ENCODE results near the gene FAM168A.

Gene FAM168A

GRCh38 chr11:73430326-73430725, 167.6 kb downstream of the FAM168A start:
- Histone ChIP-seq H3K4me1 (ENCODE audit: low read length) (no peaks in the 10 kb centered on the region), H3K9me2 (replicated peaks; ENCODE audit: insufficient read depth, low read length) (no peaks in the 10 kb centered on the region), H4K20me1 (ENCODE audit: insufficient read depth, low read length) (no peaks in the 10 kb centered on the region), H2AFZ (ENCODE audit: low read length) (no peak overlapping the region), H3K27me3 (replicated peaks; ENCODE audit: insufficient read depth, low read length) (no peaks in the 10 kb centered on the region), H3K4me3 (ENCODE audit: low read length) (no peak overlapping the region), H3K9ac (ENCODE audit: low read length) (no peak overlapping the region), H3K36me3 (replicated peaks; ENCODE audit: insufficient read depth, low read length) (no peaks in the 10 kb centered on the region), H3K79me2 (ENCODE audit: low read length) (no peaks in the 10 kb centered on the region), H3K4me2 (ENCODE audit: low read depth, low read length) (no peak overlapping the region), H3K27ac (ENCODE audit: low read length) (no peak overlapping the region), H3F3A (ENCODE audit: insufficient read depth, low read length) (no peaks in the 10 kb centered on the region), H3K9me3 (replicated peaks; ENCODE audit: insufficient read depth, low read length) (no peaks in the 10 kb centered on the region)
- TF ChIP-seq CTCF (IDR thresholded peaks at IDR 0.05; ENCODE audit: low read length) = no peak
- TF ChIP-seq EZH2 (optimal IDR thresholded peaks at IDR 0.05; ENCODE audit: low read depth, low read length) = no peak
- no peak for TF ChIP-seq EZH2phosphoT487 (IDR thresholded peaks at IDR 0.05; ENCODE audit: low read length)
- no peak for DNase-seq

- Histone ChIP-seq H3K4me2 (ENCODE audit: low read depth, low read length) (no peak overlapping the region), H3K27me3 (replicated peaks; ENCODE audit: insufficient read depth, low read length) (no peaks in the 10 kb centered on the region)
- no peak for DNase-seq
These were observed 168.7 kb downstream of the FAM168A start for GRCh38 chr11:73429121-73429750.

GRCh38 chr11:73428699-73429098, 169.2 kb downstream of the FAM168A start:
- H3K36me3 ChIP-seq (replicated peaks; ENCODE audit: insufficient read depth, low read length) = no peaks in the 10 kb centered on the region
- H3K9me3 ChIP-seq (replicated peaks; ENCODE audit: insufficient read depth, low read length) = no peaks in the 10 kb centered on the region
- no peaks in the 10 kb centered on the region for H3K4me1 ChIP-seq (ENCODE audit: low read length)
- no peak overlapping the region for H3K4me3 ChIP-seq (ENCODE audit: low read length)
- H3K27ac ChIP-seq (ENCODE audit: low read length) = no peak overlapping the region
- no peak for TF ChIP-seq EZH2phosphoT487 (IDR thresholded peaks at IDR 0.05; ENCODE audit: low read length)
- TF ChIP-seq CTCF (IDR thresholded peaks at IDR 0.05; ENCODE audit: low read length) = no peak
- no peak for TF ChIP-seq EZH2 (optimal IDR thresholded peaks at IDR 0.05; ENCODE audit: low read depth, low read length)
- H2AFZ ChIP-seq (ENCODE audit: low read length) = no peak overlapping the region
- H3K4me2 ChIP-seq (ENCODE audit: low read depth, low read length) = no peak overlapping the region
- no peak overlapping the region for H3K9ac ChIP-seq (ENCODE audit: low read length)
- no peaks in the 10 kb centered on the region for H3K9me2 ChIP-seq (replicated peaks; ENCODE audit: insufficient read depth, low read length)
- H3K27me3 ChIP-seq (replicated peaks; ENCODE audit: insufficient read depth, low read length) = no peaks in the 10 kb centered on the region
- H4K20me1 ChIP-seq (ENCODE audit: insufficient read depth, low read length) = no peaks in the 10 kb centered on the region
- no peak for DNase-seq
- no peaks in the 10 kb centered on the region for H3K79me2 ChIP-seq (ENCODE audit: low read length)
- H3F3A ChIP-seq (ENCODE audit: insufficient read depth, low read length) = no peaks in the 10 kb centered on the region

More at GRCh38 chr11:73429121-73429750, 168.7 kb downstream of the FAM168A start:
- no peak overlapping the region for H3K27ac ChIP-seq (ENCODE audit: low read length)
- no peaks in the 10 kb centered on the region for H3F3A ChIP-seq (ENCODE audit: insufficient read depth, low read length)
- H3K9me3 ChIP-seq (replicated peaks; ENCODE audit: insufficient read depth, low read length) = no peaks in the 10 kb centered on the region
- no peaks in the 10 kb centered on the region for H3K4me1 ChIP-seq (ENCODE audit: low read length)
- H3K9me2 ChIP-seq (replicated peaks; ENCODE audit: insufficient read depth, low read length) = no peaks in the 10 kb centered on the region
- H3K4me3 ChIP-seq (ENCODE audit: low read length) = no peak overlapping the region
- H4K20me1 ChIP-seq (ENCODE audit: insufficient read depth, low read length) = no peaks in the 10 kb centered on the region
- no peak overlapping the region for H2AFZ ChIP-seq (ENCODE audit: low read length)
- H3K9ac ChIP-seq (ENCODE audit: low read length) = no peak overlapping the region
- TF ChIP-seq CTCF (IDR thresholded peaks at IDR 0.05; ENCODE audit: low read length) (no peak), EZH2phosphoT487 (IDR thresholded peaks at IDR 0.05; ENCODE audit: low read length) (no peak), EZH2 (optimal IDR thresholded peaks at IDR 0.05; ENCODE audit: low read depth, low read length) (no peak)
- no peaks in the 10 kb centered on the region for H3K36me3 ChIP-seq (replicated peaks; ENCODE audit: insufficient read depth, low read length)
- no peaks in the 10 kb centered on the region for H3K79me2 ChIP-seq (ENCODE audit: low read length)
